ENCODE measurements around the gene SEC61A2.

The SEC61A2 gene

GRCh38 chr10:12140038-12140437 is 10.6 kb downstream of the SEC61A2 start:
- Histone ChIP-seq H3K4me3 (ENCODE audit: insufficient read depth in 1 of 2, low read depth in 1 of 2, low read length in 2 of 2) (no peak overlapping the region), H3K4me1 (ENCODE audit: control insufficient read depth, insufficient read depth, low read depth, low read length) (no peaks in the 10 kb centered on the region), H2AK5ac (ENCODE audit: low read length, severe bottlenecking) (no peak overlapping the region), H2BK15ac (ENCODE audit: low read depth, poor library complexity, severe bottlenecking) (no peak overlapping the region), H2BK12ac (ENCODE audit: low read length in 2 of 2) (no peak overlapping the region), H2AFZ (ENCODE audit: low read depth, low read length) (no peak overlapping the region), H3K23ac (ENCODE audit: low read length in 2 of 2) (no peak overlapping the region), H3K14ac (ENCODE audit: low read length in 2 of 2) (no peak overlapping the region), H3K79me1 (replicated peaks; ENCODE audit: low read length, poor library complexity, severe bottlenecking) (peaks cover 10% of the 10 kb centered on the region), H3K9me3 (ENCODE audit: control insufficient read depth, low read length) (no peaks in the 10 kb centered on the region), H2BK5ac (ENCODE audit: low read depth, low read length, poor library complexity, severe bottlenecking) (no peak overlapping the region), H3K9ac (ENCODE audit: low read length) (no peak overlapping the region), H2BK120ac (ENCODE audit: low read depth, low read length) (no peak overlapping the region), H4K8ac (ENCODE audit: low read length) (no peak overlapping the region), H4K91ac (ENCODE audit: low read length) (no peak overlapping the region), H3K4me2 (ENCODE audit: low read length, poor library complexity, severe bottlenecking) (no peak overlapping the region), H3K27ac (ENCODE audit: low read length, poor library complexity, severe bottlenecking) (no peak overlapping the region), H3K36me3 (ENCODE audit: control insufficient read depth in 1 of 2, insufficient read depth in 2 of 2, low read depth in 1 of 2, low read length in 2 of 2) (peaks cover 40 to 79% of the 10 kb centered on the region in 2 experiments), H3K27me3 (ENCODE audit: control insufficient read depth in 1 of 2, insufficient read depth in 1 of 2, low read length in 2 of 2) (no peaks in the 10 kb centered on the region), H3K18ac (ENCODE audit: low read depth in 1 of 2, low read length in 2 of 2) (no peak overlapping the region), H3K4ac (ENCODE audit: low read depth in 1 of 2, low read length in 2 of 2) (no peak overlapping the region)
- no peak for DNase-seq
- 100% methylated on average over 1 of the region's 1 CpG for WGBS

GRCh38 chr10:12144538-12144937 is 15.1 kb downstream of the SEC61A2 start:
- H2BK120ac ChIP-seq (ENCODE audit: low read depth, low read length): no peak overlapping the region
- H2AK5ac ChIP-seq (ENCODE audit: low read length, severe bottlenecking): no peak overlapping the region
- H2BK12ac ChIP-seq (ENCODE audit: low read length in 2 of 2): no peak overlapping the region
- no peak overlapping the region for H3K18ac ChIP-seq (ENCODE audit: low read depth in 1 of 2, low read length in 2 of 2)
- no peak overlapping the region for H3K23ac ChIP-seq (ENCODE audit: low read length in 2 of 2)
- no peaks in the 10 kb centered on the region for H3K4me1 ChIP-seq (ENCODE audit: control insufficient read depth, insufficient read depth, low read depth, low read length)
- H2BK5ac ChIP-seq (ENCODE audit: low read depth, low read length, poor library complexity, severe bottlenecking): no peak overlapping the region
- no peak overlapping the region for H3K4ac ChIP-seq (ENCODE audit: low read depth in 1 of 2, low read length in 2 of 2)
- no peak overlapping the region for H3K4me2 ChIP-seq (ENCODE audit: low read length, poor library complexity, severe bottlenecking)
- H4K91ac ChIP-seq (ENCODE audit: low read length): no peak overlapping the region
- H3K4me3 ChIP-seq (ENCODE audit: insufficient read depth in 1 of 2, low read depth in 1 of 2, low read length in 2 of 2): no peak overlapping the region
- no peak overlapping the region for H4K8ac ChIP-seq (ENCODE audit: low read length)
- 95% methylated on average over 3 of the region's 3 CpGs for WGBS
- no peak for DNase-seq
- no peak overlapping the region for H2AFZ ChIP-seq (ENCODE audit: low read depth, low read length)
- H3K36me3 ChIP-seq (ENCODE audit: control insufficient read depth in 1 of 2, insufficient read depth in 2 of 2, low read depth in 1 of 2, low read length in 2 of 2): peaks cover 37 to 55% of the 10 kb centered on the region in 2 experiments
- H2BK15ac ChIP-seq (ENCODE audit: low read depth, poor library complexity, severe bottlenecking): no peak overlapping the region
- H3K27ac ChIP-seq (ENCODE audit: low read length, poor library complexity, severe bottlenecking): no peak overlapping the region
- H3K9me3 ChIP-seq (ENCODE audit: control insufficient read depth, low read length): no peaks in the 10 kb centered on the region
- no peaks in the 10 kb centered on the region for H3K27me3 ChIP-seq (ENCODE audit: control insufficient read depth in 1 of 2, insufficient read depth in 1 of 2, low read length in 2 of 2)
- H3K9ac ChIP-seq (ENCODE audit: low read length): no peak overlapping the region
- H3K79me1 ChIP-seq (replicated peaks; ENCODE audit: low read length, poor library complexity, severe bottlenecking): peaks cover 4% of the 10 kb centered on the region
- no peak overlapping the region for H3K14ac ChIP-seq (ENCODE audit: low read length in 2 of 2)

GRCh38 chr10:12150163-12150562 is 20.7 kb downstream of the SEC61A2 start:
- Histone ChIP-seq H3K4ac (ENCODE audit: low read depth in 1 of 2, low read length in 2 of 2) (no peak overlapping the region), H3K79me1 (replicated peaks; ENCODE audit: low read length, poor library complexity, severe bottlenecking) (peaks cover 3% of the 10 kb centered on the region), H2AK5ac (ENCODE audit: low read length, severe bottlenecking) (no peak overlapping the region), H3K27ac (ENCODE audit: low read length, poor library complexity, severe bottlenecking) (no peak overlapping the region), H3K4me1 (ENCODE audit: control insufficient read depth, insufficient read depth, low read depth, low read length) (no peaks in the 10 kb centered on the region), H2BK5ac (ENCODE audit: low read depth, low read length, poor library complexity, severe bottlenecking) (no peak overlapping the region), H2BK15ac (ENCODE audit: low read depth, poor library complexity, severe bottlenecking) (no peak overlapping the region), H3K14ac (ENCODE audit: low read length in 2 of 2) (no peak overlapping the region), H3K23ac (ENCODE audit: low read length in 2 of 2) (no peak overlapping the region), H4K8ac (ENCODE audit: low read length) (no peak overlapping the region), H3K36me3 (ENCODE audit: control insufficient read depth in 1 of 2, insufficient read depth in 2 of 2, low read depth in 1 of 2, low read length in 2 of 2) (peaks cover 24 to 41% of the 10 kb centered on the region in 2 experiments), H3K18ac (ENCODE audit: low read depth in 1 of 2, low read length in 2 of 2) (no peak overlapping the region), H2BK12ac (ENCODE audit: low read length in 2 of 2) (no peak overlapping the region), H2AFZ (ENCODE audit: low read depth, low read length) (no peak overlapping the region), H3K27me3 (ENCODE audit: control insufficient read depth in 1 of 2, insufficient read depth in 1 of 2, low read length in 2 of 2) (no peaks in the 10 kb centered on the region), H3K9ac (ENCODE audit: low read length) (no peak overlapping the region), H3K4me2 (ENCODE audit: low read length, poor library complexity, severe bottlenecking) (no peak overlapping the region), H4K91ac (ENCODE audit: low read length) (no peak overlapping the region), H2BK120ac (ENCODE audit: low read depth, low read length) (no peak overlapping the region), H3K4me3 (ENCODE audit: insufficient read depth in 1 of 2, low read depth in 1 of 2, low read length in 2 of 2) (no peak overlapping the region), H3K9me3 (ENCODE audit: control insufficient read depth, low read length) (no peaks in the 10 kb centered on the region)
- DNase-seq: no peak
- WGBS: 82% methylated on average over 3 of the region's 4 CpGs

GRCh38 chr10:12154516-12154915 is 25.0 kb downstream of the SEC61A2 start:
- Histone ChIP-seq H3K27me3 (ENCODE audit: control insufficient read depth in 1 of 2, insufficient read depth in 1 of 2, low read length in 2 of 2) (no peaks in the 10 kb centered on the region), H3K9ac (ENCODE audit: low read length) (no peak overlapping the region), H3K27ac (ENCODE audit: low read length, poor library complexity, severe bottlenecking) (no peak overlapping the region), H4K91ac (ENCODE audit: low read length) (no peak overlapping the region), H3K36me3 (ENCODE audit: control insufficient read depth in 1 of 2, insufficient read depth in 2 of 2, low read depth in 1 of 2, low read length in 2 of 2) (peaks cover 21 to 66% of the 10 kb centered on the region in 2 experiments), H2AK5ac (ENCODE audit: low read length, severe bottlenecking) (no peak overlapping the region), H3K14ac (ENCODE audit: low read length in 2 of 2) (no peak overlapping the region), H3K4me1 (ENCODE audit: control insufficient read depth, insufficient read depth, low read depth, low read length) (no peaks in the 10 kb centered on the region), H3K4me3 (ENCODE audit: insufficient read depth in 1 of 2, low read depth in 1 of 2, low read length in 2 of 2) (no peak overlapping the region), H2AFZ (ENCODE audit: low read depth, low read length) (no peak overlapping the region), H3K18ac (ENCODE audit: low read depth in 1 of 2, low read length in 2 of 2) (no peak overlapping the region), H3K4ac (ENCODE audit: low read depth in 1 of 2, low read length in 2 of 2) (no peak overlapping the region), H4K8ac (ENCODE audit: low read length) (no peak overlapping the region), H3K23ac (ENCODE audit: low read length in 2 of 2) (no peak overlapping the region), H2BK120ac (ENCODE audit: low read depth, low read length) (no peak overlapping the region), H3K9me3 (ENCODE audit: control insufficient read depth, low read length) (no peaks in the 10 kb centered on the region), H3K79me1 (replicated peaks; ENCODE audit: low read length, poor library complexity, severe bottlenecking) (peaks cover 11% of the 10 kb centered on the region), H3K4me2 (ENCODE audit: low read length, poor library complexity, severe bottlenecking) (no peak overlapping the region), H2BK12ac (ENCODE audit: low read length in 2 of 2) (no peak overlapping the region), H2BK5ac (ENCODE audit: low read depth, low read length, poor library complexity, severe bottlenecking) (no peak overlapping the region), H2BK15ac (ENCODE audit: low read depth, poor library complexity, severe bottlenecking) (no peak overlapping the region)
- DNase-seq: no peak
- 97% methylated on average over 4 of the region's 6 CpGs for WGBS
